HG03064 (cell line): ENCODE data around the gene CPT1A.
"Not testable (repeated sequence)": the region's sequence is repeated elsewhere in the genome, so short reads cannot be mapped to it uniquely, and the experiment has no call there.

Experiments
- ATAC-seq: cut with Tn5 transposase; IDR thresholded peaks from one replicate; pipeline ENCODE4 v1.9.1; 2021; ENCODE audit warnings: low read depth; ENCODE audit not compliant: unreplicated experiment

CPT1A gene

GRCh38 chr11:68841718-68842426, at the start of gene CPT1A:
Gene CPT1A (minus strand): TSS chr11:68841916. CDS start chr11:68815474, 26,442 bp downstream.
- no peak for ATAC-seq

- no peak for ATAC-seq
These were observed 48.9 kb upstream of the CPT1A start for GRCh38 chr11:68890490-68891231.

- no peak for ATAC-seq
These were observed 48.3 kb upstream of the CPT1A start for GRCh38 chr11:68889948-68890446.

- ATAC-seq, result not testable (repeated sequence)
These were observed 43.1 kb upstream of the CPT1A start for GRCh38 chr11:68884827-68885226.

- ATAC-seq, result no peak
These were observed 40.7 kb upstream of the CPT1A start for GRCh38 chr11:68882391-68882790.

GRCh38 chr11:68881320-68881719, 39.6 kb upstream of the CPT1A start:
- no peak for ATAC-seq

GRCh38 chr11:68880851-68881250, 39.1 kb upstream of the CPT1A start:
- ATAC-seq, result no peak

GRCh38 chr11:68878022-68878421, 36.3 kb upstream of the CPT1A start:
- ATAC-seq, result no peak

GRCh38 chr11:68872216-68873003, 30.7 kb upstream of the CPT1A start:
- no peak for ATAC-seq

GRCh38 chr11:68870470-68870869, 28.8 kb upstream of the CPT1A start:
- ATAC-seq, result no peak

GRCh38 chr11:68868221-68868835, 26.6 kb upstream of the CPT1A start:
- no peak for ATAC-seq

- no peak for ATAC-seq
These were observed 25.4 kb upstream of the CPT1A start for GRCh38 chr11:68867066-68867465.

- ATAC-seq, result no peak
These were observed 23.5 kb upstream of the CPT1A start for GRCh38 chr11:68865241-68865640.

GRCh38 chr11:68863553-68864265, 22.0 kb upstream of the CPT1A start:
- no peak for ATAC-seq

GRCh38 chr11:68862421-68862820, 20.7 kb upstream of the CPT1A start:
- no peak for ATAC-seq

GRCh38 chr11:68859123-68859522, 17.4 kb upstream of the CPT1A start:
- no peak for ATAC-seq

GRCh38 chr11:68857037-68857586, 15.4 kb upstream of the CPT1A start:
- ATAC-seq, result no peak

GRCh38 chr11:68856425-68857030, 14.8 kb upstream of the CPT1A start:
- ATAC-seq, result not testable (repeated sequence)
